Caco-2 (cell line): ENCODE measurements around the gene PPP1R18. TPM values are rescaled to one million over a fixed set of nuclear protein-coding genes. Genes with fewer than 3 reads are reported as not detected.

Source experiments
- BruUV-seq: library from RNA; stranded (reverse); fragments of 400-500 nt; replicated peaks from 2 replicates; lab custom pipeline; 2021; lab: Mats Ljungman, UMichigan
- CTCF ChIA-PET: fragments of 300-600 bp; sonication (Branson Sonifier 250); formaldehyde crosslinking; loops from one replicate; lab custom pipeline; 2022; ENCODE audit warnings: antibody characterized with exemption; lab: Charles Lee
- POLR2A ChIA-PET: fragments of 300-600 bp; sonication (Branson Sonifier 250); formaldehyde crosslinking; loops from one replicate; lab custom pipeline; 2022; ENCODE audit warnings: antibody characterized with exemption; lab: Charles Lee
- DNase-seq, 2 experiments: peaks; one replicate each; pipeline versions ENCODE4 v3.0.0 to v3.0.0-alpha.2; 2020 to 2022
- H3K27me3 ChIP-seq: replicated peaks from 2 replicates; pipeline ENCODE4 v1.6.0; 2011; ENCODE audit warnings: low read length; ENCODE audit not compliant: control insufficient read depth, insufficient read depth
- H3K36me3 ChIP-seq: 2 replicates; pipeline ENCODE4 v1.5.1; 2011; ENCODE audit warnings: low read length; ENCODE audit not compliant: control insufficient read depth, insufficient read depth
- H3K4me1 ChIP-seq: fragments of 250-450 bp; sonication (Bioruptor Pico); 2 replicates; pipeline ENCODE4 v1.5.1; 2020; ENCODE audit warnings: mild to moderate bottlenecking
- H3K4me3 ChIP-seq: 2 replicates; pipeline ENCODE4 v1.5.1; 2011; ENCODE audit warnings: low read depth, mild to moderate bottlenecking, control low read depth, low read length
- H3K9me3 ChIP-seq: fragments of 250-450 bp; sonication (Bioruptor Pico); 2 replicates; pipeline ENCODE4 v1.5.1; 2020; ENCODE audit warnings: mild to moderate bottlenecking, moderate library complexity
- H3K27ac Mint-ChIP-seq: one replicate; pipeline ENCODE4 v1.8.0; 2022; ENCODE audit warnings: mixed read lengths; ENCODE audit not compliant: unreplicated experiment
- H3K27me3 Mint-ChIP-seq: one replicate; pipeline ENCODE4 v1.8.0; 2022; ENCODE audit warnings: mixed read lengths; ENCODE audit not compliant: insufficient read depth, unreplicated experiment
- H3K36me3 Mint-ChIP-seq: one replicate; pipeline ENCODE4 v1.8.0; 2022; ENCODE audit warnings: mild to moderate bottlenecking, mixed read lengths; ENCODE audit not compliant: insufficient read depth, unreplicated experiment
- H3K4me1 Mint-ChIP-seq: one replicate; pipeline ENCODE4 v1.8.0; 2022; ENCODE audit warnings: low read depth, mixed read lengths; ENCODE audit not compliant: unreplicated experiment
- H3K4me3 Mint-ChIP-seq: one replicate; pipeline ENCODE4 v1.8.0; 2022; ENCODE audit warnings: mild to moderate bottlenecking, moderate library complexity, mixed read lengths; ENCODE audit not compliant: unreplicated experiment
- H3K9me3 Mint-ChIP-seq: one replicate; pipeline ENCODE4 v1.8.0; 2022; ENCODE audit warnings: mixed read lengths; ENCODE audit not compliant: unreplicated experiment
- intact Hi-C: fragments of 100-400 bp; cut with micrococcal nuclease; formaldehyde crosslinking; loops from one replicate; pipeline ENCODE4 v1.10.0; 2022; ENCODE audit not compliant: unreplicated experiment
- total RNA-seq: library from RNA; stranded (reverse); gene quantifications from 2 replicates; pipeline ENCODE4 v1.2.3, GENCODE V29; 2022
- TF ChIP-seq, protein P1 (sequence below), 2 experiments: fragments of 200-600 bp in 1 of 2; IDR thresholded peaks; 1 replicate in 1 of 2; 2 replicates in 1 of 2; pipeline versions ENCODE4 v1.5.1 to v1.8.0; 2011 to 2022; ENCODE audit warnings: antibody characterized with exemption in 1 of 2, control low read depth in 1 of 2, inconsistent platforms in 1 of 2, low read depth in 1 of 2, low read length in 1 of 2, mild to moderate bottlenecking in 1 of 2, moderate library complexity in 1 of 2; ENCODE audit not compliant: insufficient read depth in 1 of 2, severe bottlenecking in 1 of 2, unreplicated experiment in 1 of 2

PPP1R18 gene
- total RNA-seq, 1 experiment from 2014 or later = 6.6 TPM

- BruUV-seq = no TSS peak
Measured at GRCh38 chr6:30683980-30684338, 2.5 kb downstream of the PPP1R18 start.

DNA sequence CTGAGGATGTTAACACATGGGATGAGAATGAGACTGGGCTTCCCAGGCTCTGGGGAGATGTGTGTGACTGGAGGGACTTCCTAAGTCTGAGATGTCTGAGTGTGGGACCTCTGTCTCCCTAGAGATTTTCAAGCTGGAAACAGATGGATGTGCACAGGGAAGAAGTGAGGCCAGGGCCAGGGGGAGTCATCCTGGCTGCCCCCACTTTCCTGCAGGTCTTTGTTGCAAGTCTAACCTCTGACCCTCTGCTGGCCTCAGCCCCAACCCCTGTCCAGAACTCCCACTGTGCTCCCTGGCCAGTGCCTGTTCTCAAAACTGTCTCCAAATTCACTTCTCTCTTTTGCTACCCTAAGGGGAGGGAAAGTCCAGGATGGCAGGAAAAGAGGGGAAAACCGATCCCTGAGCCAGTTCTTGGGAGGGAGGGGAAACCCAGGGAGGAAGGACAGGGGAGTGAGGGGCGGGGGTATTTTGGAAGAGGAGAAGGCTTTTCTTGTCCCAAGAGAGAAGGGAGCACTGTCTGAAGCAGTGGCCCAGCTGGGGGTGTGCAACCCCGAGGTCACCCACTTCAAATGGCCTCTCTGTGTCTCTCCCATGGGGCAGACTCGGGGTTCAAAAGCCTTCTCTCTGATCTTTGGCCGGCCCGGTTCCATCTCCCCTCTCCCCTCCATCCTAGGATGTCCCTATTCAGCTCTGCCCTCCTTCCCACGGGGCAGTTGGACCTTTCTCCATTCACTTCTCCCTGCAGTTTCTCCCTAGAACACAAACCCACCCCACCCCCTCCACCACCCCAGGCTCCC lies 3.1 kb downstream of the PPP1R18 start:
- BruUV-seq = no TSS peak
- Mint-ChIP-seq H3K27ac (no peak overlapping the region), H3K4me1 (peaks cover 20% of the 10 kb centered on the region), H3K36me3 (peaks cover 15% of the 10 kb centered on the region), H3K4me3 (no peak overlapping the region), H3K9me3 (no peaks in the 10 kb centered on the region), H3K27me3 (no peaks in the 10 kb centered on the region)
- TF ChIP-seq, protein P1, sequence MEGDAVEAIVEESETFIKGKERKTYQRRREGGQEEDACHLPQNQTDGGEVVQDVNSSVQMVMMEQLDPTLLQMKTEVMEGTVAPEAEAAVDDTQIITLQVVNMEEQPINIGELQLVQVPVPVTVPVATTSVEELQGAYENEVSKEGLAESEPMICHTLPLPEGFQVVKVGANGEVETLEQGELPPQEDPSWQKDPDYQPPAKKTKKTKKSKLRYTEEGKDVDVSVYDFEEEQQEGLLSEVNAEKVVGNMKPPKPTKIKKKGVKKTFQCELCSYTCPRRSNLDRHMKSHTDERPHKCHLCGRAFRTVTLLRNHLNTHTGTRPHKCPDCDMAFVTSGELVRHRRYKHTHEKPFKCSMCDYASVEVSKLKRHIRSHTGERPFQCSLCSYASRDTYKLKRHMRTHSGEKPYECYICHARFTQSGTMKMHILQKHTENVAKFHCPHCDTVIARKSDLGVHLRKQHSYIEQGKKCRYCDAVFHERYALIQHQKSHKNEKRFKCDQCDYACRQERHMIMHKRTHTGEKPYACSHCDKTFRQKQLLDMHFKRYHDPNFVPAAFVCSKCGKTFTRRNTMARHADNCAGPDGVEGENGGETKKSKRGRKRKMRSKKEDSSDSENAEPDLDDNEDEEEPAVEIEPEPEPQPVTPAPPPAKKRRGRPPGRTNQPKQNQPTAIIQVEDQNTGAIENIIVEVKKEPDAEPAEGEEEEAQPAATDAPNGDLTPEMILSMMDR (IDR thresholded peaks at IDR 0.05; ENCODE audit: insufficient read depth in 1 of 2, low read depth in 1 of 2, low read length in 1 of 2, severe bottlenecking in 1 of 2, unreplicated experiment in 1 of 2) = no peak
- H3K36me3 ChIP-seq = no peaks in the 10 kb centered on the region
- H3K27me3 ChIP-seq = no peaks in the 10 kb centered on the region
- intact Hi-C loops = no loop called here
- CTCF ChIA-PET = interaction anchor here (1.6 kb wide), 1 partner anchor 47 kb away, joined by 3 read pairs; no protein-coding TSS in a partner anchor
- peaks cover 12% of the 10 kb centered on the region; the same call in 1 of the 2 replicates for H3K4me1 ChIP-seq
- H3K9me3 ChIP-seq = no peaks in the 10 kb centered on the region
- no peak overlapping the region for H3K4me3 ChIP-seq
- POLR2A ChIA-PET = no interaction called here
- no peak for DNase-seq

More at GRCh38 chr6:30683980-30684338, 2.5 kb downstream of the PPP1R18 start:
- CTCF ChIA-PET = interaction anchor here (1.6 kb wide), 1 partner anchor 47 kb away, joined by 3 read pairs; no protein-coding TSS in a partner anchor
- POLR2A ChIA-PET = no interaction called here
- Mint-ChIP-seq H3K9me3 (no peaks in the 10 kb centered on the region), H3K4me1 (peaks cover 24% of the 10 kb centered on the region), H3K27ac (no peak overlapping the region), H3K27me3 (no peaks in the 10 kb centered on the region), H3K4me3 (peak overlapping the region; percentile 15), H3K36me3 (peaks cover 13% of the 10 kb centered on the region)
- TF ChIP-seq, protein P1 (IDR thresholded peaks at IDR 0.05; ENCODE audit: insufficient read depth in 1 of 2, low read depth in 1 of 2, low read length in 1 of 2, severe bottlenecking in 1 of 2, unreplicated experiment in 1 of 2) = no peak
- H3K4me1 ChIP-seq = peaks cover 12% of the 10 kb centered on the region; the same call in 1 of the 2 replicates
- no peaks in the 10 kb centered on the region for H3K36me3 ChIP-seq
- no peak overlapping the region for H3K4me3 ChIP-seq
- no peaks in the 10 kb centered on the region for H3K27me3 ChIP-seq
- intact Hi-C loops = no loop called here
- DNase-seq = no peak
- no peaks in the 10 kb centered on the region for H3K9me3 ChIP-seq

- intact Hi-C loops = no loop called here
- H3K27me3 ChIP-seq = no peaks in the 10 kb centered on the region
- Mint-ChIP-seq H3K36me3 (peaks cover 15% of the 10 kb centered on the region), H3K27ac (no peak overlapping the region), H3K9me3 (no peaks in the 10 kb centered on the region), H3K4me3 (no peak overlapping the region), H3K27me3 (no peaks in the 10 kb centered on the region), H3K4me1 (peaks cover 13% of the 10 kb centered on the region)
- DNase-seq = no peak
- no peaks in the 10 kb centered on the region for H3K9me3 ChIP-seq
- TF ChIP-seq, protein P1 (IDR thresholded peaks at IDR 0.05; ENCODE audit: insufficient read depth in 1 of 2, low read depth in 1 of 2, low read length in 1 of 2, severe bottlenecking in 1 of 2, unreplicated experiment in 1 of 2) = no peak
- POLR2A ChIA-PET = no interaction called here
- 0 out of 2 replicates have a peak, but pooled peaks cover 4% of the 10 kb centered on the region for H3K4me1 ChIP-seq
- H3K4me3 ChIP-seq = no peak overlapping the region
- no peaks in the 10 kb centered on the region for H3K36me3 ChIP-seq
- no TSS peak for BruUV-seq
- CTCF ChIA-PET = interaction anchor here (1.6 kb wide), 1 partner anchor 48 kb away, joined by 3 read pairs; no protein-coding TSS in a partner anchor
Measured at GRCh38 chr6:30682143-30683117, 4.0 kb downstream of the PPP1R18 start.
